ENCODE data around the gene SLC25A34. TPM values are rescaled to one million over a fixed set of nuclear protein-coding genes. Genes with fewer than 3 reads are reported as not detected.
A peak's percentile ranks its signal among the peaks of the same experiment; 100 is the strongest.

The SLC25A34 gene
- total and polyA plus RNA-seq, 4 donors = 1.6 to 4.2 (median 2.2) TPM

GRCh38 chr1:15750924-15751323 lies 14.9 kb downstream of the SLC25A34 start:
- Histone ChIP-seq H3K36me3 (ENCODE audit: control insufficient read depth in 4 of 4, insufficient read depth in 4 of 4, low read length in 4 of 4) (no peaks in the 10 kb centered on the region), H3K4me1 (ENCODE audit: control insufficient read depth in 5 of 5, insufficient read depth in 5 of 5, low read length in 5 of 5) (peaks cover 0 to 25% (median 19%) of the 10 kb centered on the region in 5 donors), H3K27me3 (ENCODE audit: control insufficient read depth in 3 of 3, insufficient read depth in 3 of 3, low read length in 2 of 3) (no peaks in the 10 kb centered on the region), H3K9me3 (ENCODE audit: control insufficient read depth in 4 of 4, insufficient read depth in 3 of 4, low read length in 3 of 4) (no peaks in the 10 kb centered on the region), H3K9ac (ENCODE audit: insufficient read depth in 1 of 2, low read length in 2 of 2) (no peak overlapping the region), H3K4me3 (no peak overlapping the region), H3K27ac (ENCODE audit: low read depth in 1 of 2, low read length in 1 of 2) (no peak overlapping the region)
- 88 to 94% methylated on average over 12 of the region's 12 CpGs for WGBS, 2 donors
- ATAC-seq (ENCODE audit: insufficient read depth, low FRiP score) (no peak), DNase-seq (no peak)
- TF ChIP-seq, protein P1, sequence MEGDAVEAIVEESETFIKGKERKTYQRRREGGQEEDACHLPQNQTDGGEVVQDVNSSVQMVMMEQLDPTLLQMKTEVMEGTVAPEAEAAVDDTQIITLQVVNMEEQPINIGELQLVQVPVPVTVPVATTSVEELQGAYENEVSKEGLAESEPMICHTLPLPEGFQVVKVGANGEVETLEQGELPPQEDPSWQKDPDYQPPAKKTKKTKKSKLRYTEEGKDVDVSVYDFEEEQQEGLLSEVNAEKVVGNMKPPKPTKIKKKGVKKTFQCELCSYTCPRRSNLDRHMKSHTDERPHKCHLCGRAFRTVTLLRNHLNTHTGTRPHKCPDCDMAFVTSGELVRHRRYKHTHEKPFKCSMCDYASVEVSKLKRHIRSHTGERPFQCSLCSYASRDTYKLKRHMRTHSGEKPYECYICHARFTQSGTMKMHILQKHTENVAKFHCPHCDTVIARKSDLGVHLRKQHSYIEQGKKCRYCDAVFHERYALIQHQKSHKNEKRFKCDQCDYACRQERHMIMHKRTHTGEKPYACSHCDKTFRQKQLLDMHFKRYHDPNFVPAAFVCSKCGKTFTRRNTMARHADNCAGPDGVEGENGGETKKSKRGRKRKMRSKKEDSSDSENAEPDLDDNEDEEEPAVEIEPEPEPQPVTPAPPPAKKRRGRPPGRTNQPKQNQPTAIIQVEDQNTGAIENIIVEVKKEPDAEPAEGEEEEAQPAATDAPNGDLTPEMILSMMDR (IDR thresholded peaks at IDR 0.05; ENCODE audit: control extremely low read depth, extremely low read depth) = no peak

- 87 to 88% methylated on average over 10 of the region's 10 CpGs for WGBS, 2 donors
Measured at GRCh38 chr1:15751717-15752116, 15.7 kb downstream of the SLC25A34 start.

DNA sequence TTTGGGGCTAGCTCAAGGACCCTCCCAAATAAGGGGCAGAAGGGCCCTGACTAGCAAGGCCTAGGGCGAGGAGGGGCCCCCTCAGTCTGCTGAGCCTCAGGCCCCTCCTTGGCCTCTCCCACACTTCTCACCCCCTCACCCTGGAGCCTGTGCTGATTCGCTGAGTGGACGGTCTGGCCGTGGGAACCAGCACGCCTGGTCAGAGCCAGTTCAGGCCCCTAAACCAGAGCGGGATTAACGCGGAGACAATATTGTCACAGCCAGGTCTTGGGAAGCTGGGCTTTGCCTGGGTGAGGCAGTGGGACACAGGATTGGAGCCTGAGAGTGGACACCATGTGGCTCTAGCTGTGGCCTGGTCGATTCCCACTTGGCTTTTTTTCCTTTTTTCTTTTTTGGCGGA lies 17.7 kb downstream of the SLC25A34 start:
- DNase-seq (peak in 1 of 3 donors; percentile 27), ATAC-seq (ENCODE audit: insufficient read depth, low FRiP score) (no peak)
- Histone ChIP-seq H3K4me1 (ENCODE audit: control insufficient read depth in 5 of 5, insufficient read depth in 5 of 5, low read length in 5 of 5) (peaks cover 0 to 32% (median 19%) of the 10 kb centered on the region in 5 donors), H3K9me3 (ENCODE audit: control insufficient read depth in 4 of 4, insufficient read depth in 3 of 4, low read length in 3 of 4) (no peaks in the 10 kb centered on the region), H3K9ac (ENCODE audit: insufficient read depth in 1 of 2, low read length in 2 of 2) (no peak overlapping the region), H3K27ac (ENCODE audit: low read depth in 1 of 2, low read length in 1 of 2) (no peak overlapping the region), H3K36me3 (ENCODE audit: control insufficient read depth in 4 of 4, insufficient read depth in 4 of 4, low read length in 4 of 4) (no peaks in the 10 kb centered on the region), H3K4me3 (no peak overlapping the region), H3K27me3 (ENCODE audit: control insufficient read depth in 3 of 3, insufficient read depth in 3 of 3, low read length in 2 of 3) (no peaks in the 10 kb centered on the region)
- WGBS, 2 donors = 84 to 93% methylated on average over 10 of the region's 10 CpGs
- TF ChIP-seq, protein P1 (IDR thresholded peaks at IDR 0.05; ENCODE audit: control extremely low read depth, extremely low read depth) = no peak

More at GRCh38 chr1:15751717-15752116, 15.7 kb downstream of the SLC25A34 start:
- TF ChIP-seq, protein P1 (IDR thresholded peaks at IDR 0.05; ENCODE audit: control extremely low read depth, extremely low read depth) = no peak
- H3K4me1 ChIP-seq (ENCODE audit: control insufficient read depth in 5 of 5, insufficient read depth in 5 of 5, low read length in 5 of 5) = peaks cover 0 to 32% (median 19%) of the 10 kb centered on the region in 5 donors
- H3K4me3 ChIP-seq = no peak overlapping the region
- no peaks in the 10 kb centered on the region for H3K27me3 ChIP-seq (ENCODE audit: control insufficient read depth in 3 of 3, insufficient read depth in 3 of 3, low read length in 2 of 3)
- no peak for DNase-seq
- no peak overlapping the region for H3K27ac ChIP-seq (ENCODE audit: low read depth in 1 of 2, low read length in 1 of 2)
- no peak for ATAC-seq (ENCODE audit: insufficient read depth, low FRiP score)
- no peaks in the 10 kb centered on the region for H3K9me3 ChIP-seq (ENCODE audit: control insufficient read depth in 4 of 4, insufficient read depth in 3 of 4, low read length in 3 of 4)
- H3K36me3 ChIP-seq (ENCODE audit: control insufficient read depth in 4 of 4, insufficient read depth in 4 of 4, low read length in 4 of 4) = no peaks in the 10 kb centered on the region
- no peak overlapping the region for H3K9ac ChIP-seq (ENCODE audit: insufficient read depth in 1 of 2, low read length in 2 of 2)
